ENCODE measurements around the gene HID1.

Gene HID1

GRCh38 chr17:74903671-74904070 lies 68.9 kb downstream of the HID1 start:
- Histone ChIP-seq H3K27ac (no peak overlapping the region), H3K4me3 (ENCODE audit: low read depth in 1 of 2, low read length in 1 of 2) (no peak overlapping the region), H3K36me3 (no peaks in the 10 kb centered on the region), H3K9me3 (no peaks in the 10 kb centered on the region), H3K4me1 (ENCODE audit: control insufficient read depth in 1 of 2, insufficient read depth in 1 of 2, low read depth in 1 of 2, low read length in 1 of 2) (no peaks in the 10 kb centered on the region), H3K27me3 (peaks cover 74% of the 10 kb centered on the region)
- no peak for TF ChIP-seq CTCF (IDR thresholded peaks at IDR 0.05)

- H3K36me3 ChIP-seq, result no peaks in the 10 kb centered on the region
- no peaks in the 10 kb centered on the region for H3K9me3 ChIP-seq
- peaks cover 75% of the 10 kb centered on the region for H3K27me3 ChIP-seq
- no peak overlapping the region for H3K4me3 ChIP-seq (ENCODE audit: low read depth in 1 of 2, low read length in 1 of 2)
- no peaks in the 10 kb centered on the region for H3K4me1 ChIP-seq (ENCODE audit: control insufficient read depth in 1 of 2, insufficient read depth in 1 of 2, low read depth in 1 of 2, low read length in 1 of 2)
- no peak for TF ChIP-seq CTCF (IDR thresholded peaks at IDR 0.05)
- H3K27ac ChIP-seq, result no peak overlapping the region
Measured at GRCh38 chr17:74903034-74903433, 69.5 kb downstream of the HID1 start.

- Histone ChIP-seq H3K4me3 (ENCODE audit: low read depth in 1 of 2, low read length in 1 of 2) (no peak overlapping the region), H3K9me3 (no peaks in the 10 kb centered on the region), H3K4me1 (ENCODE audit: control insufficient read depth in 1 of 2, insufficient read depth in 1 of 2, low read depth in 1 of 2, low read length in 1 of 2) (no peaks in the 10 kb centered on the region), H3K36me3 (no peaks in the 10 kb centered on the region), H3K27me3 (peaks cover 90% of the 10 kb centered on the region), H3K27ac (no peak overlapping the region)
- no peak for TF ChIP-seq CTCF (IDR thresholded peaks at IDR 0.05)
Measured at GRCh38 chr17:74901353-74902135, 71.0 kb downstream of the HID1 start.

Measured in neutrophil (primary cell).